Measurements from ENCODE around the gene CAMK2B.

CAMK2B gene

GRCh38 chr7:44307905-44308595 is 17.3 kb downstream of the CAMK2B start:
- DNase-seq, result no peak

DNA sequence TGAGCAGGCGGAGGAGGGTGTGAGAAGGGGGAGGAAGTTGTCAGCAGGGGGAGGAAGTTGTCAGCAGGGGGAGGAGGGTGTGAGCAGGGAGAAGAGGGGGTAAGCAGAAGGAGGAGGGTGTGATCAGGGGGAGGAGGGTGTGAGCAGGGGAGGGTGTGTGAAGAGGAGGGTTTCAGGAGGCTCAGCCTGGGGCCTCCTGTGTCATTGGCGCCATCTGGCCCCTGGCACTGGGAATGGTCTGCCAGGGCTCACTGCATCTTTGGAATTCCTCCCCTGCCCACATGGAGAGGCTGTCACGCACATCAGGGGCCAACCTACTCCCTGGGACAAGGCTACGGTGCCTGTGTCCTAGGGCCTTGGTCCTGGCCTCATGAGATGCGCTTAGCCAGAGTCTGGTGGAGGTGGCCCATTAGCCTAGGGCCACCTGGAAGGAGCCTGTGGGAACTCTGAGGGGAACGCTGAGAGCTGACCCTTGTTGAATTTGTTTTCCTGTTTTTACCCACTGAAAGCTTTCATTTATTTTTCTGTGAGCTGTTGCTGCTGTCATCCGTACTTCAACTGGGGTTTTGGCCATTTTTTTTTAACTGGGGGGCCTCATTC is 18.0 kb downstream of the CAMK2B start:
- no peak for DNase-seq

GRCh38 chr7:44306606-44307005 is 18.8 kb downstream of the CAMK2B start:
- DNase-seq, result no peak

DNA sequence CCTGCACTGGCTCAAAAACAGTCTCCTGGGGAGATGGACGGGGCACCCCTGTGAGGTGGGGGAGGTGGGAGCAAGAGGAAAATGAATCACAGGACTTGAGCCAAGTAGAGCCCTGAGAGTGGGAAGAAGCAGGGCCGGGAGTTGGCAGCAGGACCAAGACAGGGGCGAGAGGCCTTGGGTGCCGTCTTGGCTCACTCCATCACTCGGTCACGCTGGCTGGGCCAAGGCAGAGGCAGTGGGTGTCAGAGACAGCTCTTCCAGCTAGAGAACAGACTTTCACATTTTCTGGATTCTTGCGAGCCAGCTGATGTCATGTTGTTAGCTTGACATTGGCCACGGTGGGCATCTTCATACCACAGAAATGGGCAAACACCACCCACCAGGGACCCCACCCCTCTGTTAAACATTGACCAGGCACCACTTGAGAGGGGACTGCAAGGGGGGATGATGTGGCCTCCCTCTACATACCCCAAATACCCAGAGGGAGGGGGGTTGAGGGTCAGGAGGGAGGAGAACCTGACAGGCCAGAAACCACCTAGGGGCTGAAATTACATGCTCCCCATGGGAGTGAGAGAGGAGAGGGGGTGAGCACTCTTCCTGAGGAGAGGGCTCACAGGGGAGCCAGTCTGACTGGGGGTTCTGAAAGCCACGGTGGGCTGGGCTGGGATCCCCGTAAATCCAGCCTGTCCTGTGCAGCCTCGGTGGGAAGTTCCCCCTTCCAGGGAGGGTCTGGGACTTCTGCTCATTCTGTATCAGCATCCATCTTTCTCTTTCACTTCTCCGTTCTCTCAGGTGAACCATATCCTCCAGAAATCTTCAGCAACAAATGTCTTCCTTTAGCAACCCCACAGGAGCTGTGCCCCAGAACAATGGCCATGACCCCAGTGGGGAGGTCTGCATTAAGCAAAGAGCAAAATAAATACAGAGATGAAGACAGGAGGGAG is 19.6 kb downstream of the CAMK2B start:
- DNase-seq, result no peak

GRCh38 chr7:44294325-44295069 is 30.9 kb downstream of the CAMK2B start:
- no peak for DNase-seq

DNA sequence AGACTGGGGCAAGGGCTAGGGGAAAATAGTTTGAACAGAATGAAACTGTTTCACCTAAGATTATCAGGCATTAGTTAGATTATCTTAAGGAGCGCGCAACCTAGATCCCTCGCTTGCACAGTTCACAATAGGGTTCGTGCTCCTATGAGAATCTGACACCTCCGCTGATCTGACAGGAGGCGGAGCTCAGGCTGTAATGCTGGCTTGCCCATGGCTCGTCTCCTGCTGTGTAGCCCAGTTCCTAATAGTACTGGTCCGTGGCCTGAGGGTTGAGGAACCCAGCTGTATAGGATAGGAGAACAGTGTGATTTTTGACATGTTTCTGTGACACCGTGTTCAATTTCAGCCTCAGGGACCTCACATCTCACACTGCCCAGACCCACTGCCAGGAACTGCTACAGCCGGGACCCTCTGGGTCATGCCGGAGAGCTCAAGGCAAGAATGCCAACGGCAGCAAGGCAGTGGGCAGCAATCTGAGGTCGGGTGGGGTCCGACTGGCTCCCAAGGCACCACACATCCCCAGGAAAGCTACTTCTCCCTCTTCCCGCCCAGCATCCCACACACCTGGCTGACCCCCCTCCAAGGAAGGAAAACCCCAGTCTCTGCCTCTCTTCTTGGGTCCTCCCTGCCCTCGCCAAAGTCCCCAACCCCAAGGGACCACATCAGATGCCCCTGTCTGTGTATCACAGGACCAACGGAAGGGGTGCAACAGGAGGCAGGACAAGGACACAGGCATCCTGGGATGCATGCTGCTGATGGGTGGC is 31.7 kb downstream of the CAMK2B start:
- no peak for DNase-seq

GRCh38 chr7:44292876-44293560 is 32.4 kb downstream of the CAMK2B start:
- DNase-seq, result no peak

DNA sequence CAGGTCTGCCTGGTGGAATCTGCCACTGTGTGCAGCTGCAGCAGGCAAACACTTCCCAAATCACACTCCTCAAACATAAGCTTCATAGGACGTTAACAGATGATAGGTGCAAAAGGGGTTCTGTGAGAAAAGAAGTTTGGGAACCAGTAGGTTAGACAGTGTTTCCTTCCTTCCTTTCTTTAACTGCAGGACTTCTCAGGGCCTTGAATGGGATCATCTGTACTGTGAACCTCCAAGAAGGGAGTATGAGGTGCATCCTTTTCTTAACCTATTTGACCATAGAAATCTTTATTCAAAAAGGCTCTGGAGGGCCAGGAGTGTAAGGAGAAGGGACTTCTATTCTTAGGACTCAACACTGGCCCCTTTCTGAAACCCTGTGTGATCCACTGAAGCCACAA is 33.0 kb downstream of the CAMK2B start:
- DNase-seq, result no peak

DNA sequence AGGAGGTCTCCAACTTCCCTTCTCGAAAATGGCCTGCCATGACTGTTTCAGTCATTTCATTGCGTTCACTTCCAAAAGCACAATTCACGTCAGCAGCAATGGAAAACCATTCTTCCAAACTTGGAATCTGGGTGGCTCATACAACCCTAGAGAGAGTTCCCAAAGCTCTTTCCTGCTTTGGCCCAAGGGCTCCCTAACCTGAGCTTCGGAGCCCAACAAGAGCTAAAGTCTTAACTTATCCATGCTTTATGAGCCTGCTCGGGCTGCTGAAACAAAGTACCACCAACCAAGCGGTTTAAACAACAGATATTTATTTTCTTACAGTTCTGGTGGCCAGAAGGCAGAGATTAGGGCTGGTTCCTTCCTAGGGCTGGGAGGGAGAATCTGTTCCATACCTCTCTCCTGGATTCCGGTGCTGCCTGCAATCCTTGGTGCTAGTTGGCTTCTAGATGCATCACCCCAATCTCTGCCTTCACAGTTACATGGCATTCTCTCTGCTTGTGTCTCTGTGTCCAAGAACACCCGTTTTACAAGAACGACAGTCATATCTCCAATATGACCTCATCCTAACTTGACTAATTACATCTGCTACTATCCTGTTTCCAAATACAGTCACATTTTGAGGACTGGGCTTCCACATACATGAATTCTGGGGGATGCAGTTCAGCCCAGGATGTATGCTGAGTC is 33.5 kb downstream of the CAMK2B start:
- DNase-seq, result no peak

- DNase-seq, result no peak
These were observed 34.2 kb downstream of the CAMK2B start for GRCh38 chr7:44291066-44291732.

- DNase-seq, result no peak
These were observed 35.2 kb downstream of the CAMK2B start for GRCh38 chr7:44290252-44290620.

DNA sequence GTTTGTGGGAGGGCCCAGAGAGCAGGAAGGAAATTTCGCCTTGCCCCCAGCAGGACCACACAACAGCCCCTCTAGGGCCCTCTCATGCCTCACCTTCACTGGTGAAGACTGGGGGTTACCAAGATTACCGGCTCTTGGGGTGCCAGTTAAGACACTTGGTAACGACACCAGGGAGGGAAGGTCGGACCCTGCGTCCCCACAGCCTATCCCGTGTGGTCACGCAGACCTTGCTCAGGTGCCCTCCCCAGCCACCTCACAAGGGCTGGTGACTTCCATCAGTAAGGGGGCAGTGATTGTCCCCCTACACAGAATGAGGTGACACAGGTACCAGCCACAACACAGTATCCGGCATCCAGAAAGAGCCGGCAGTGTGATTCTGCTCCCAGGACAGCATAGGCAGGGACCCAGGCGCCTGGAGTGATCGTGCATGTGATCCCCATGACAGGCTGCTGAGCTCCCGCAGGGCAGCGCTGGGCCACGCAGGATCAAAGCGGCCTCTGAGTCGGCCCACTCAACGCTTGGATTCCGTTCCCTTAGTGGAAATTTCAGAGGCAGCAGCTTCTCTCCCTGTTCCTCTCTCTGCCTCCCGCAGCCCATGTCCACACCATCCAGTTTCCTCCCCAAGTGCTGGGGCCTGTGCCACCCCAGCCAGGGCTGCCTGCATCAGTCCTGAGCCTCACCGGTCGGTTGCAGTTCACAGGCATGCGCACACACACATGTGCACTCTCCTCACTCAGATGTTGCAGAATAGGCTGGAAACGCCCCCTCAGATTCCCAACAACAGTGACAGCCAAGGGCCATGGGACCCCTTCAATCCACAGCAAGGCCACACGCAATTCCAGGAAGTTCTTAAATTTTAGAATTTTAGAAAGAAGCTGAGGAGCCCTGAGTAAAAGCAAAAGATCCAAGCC is 35.8 kb downstream of the CAMK2B start:
- no peak for DNase-seq

GRCh38 chr7:44288811-44289340 is 36.5 kb downstream of the CAMK2B start:
- no peak for DNase-seq

DNA sequence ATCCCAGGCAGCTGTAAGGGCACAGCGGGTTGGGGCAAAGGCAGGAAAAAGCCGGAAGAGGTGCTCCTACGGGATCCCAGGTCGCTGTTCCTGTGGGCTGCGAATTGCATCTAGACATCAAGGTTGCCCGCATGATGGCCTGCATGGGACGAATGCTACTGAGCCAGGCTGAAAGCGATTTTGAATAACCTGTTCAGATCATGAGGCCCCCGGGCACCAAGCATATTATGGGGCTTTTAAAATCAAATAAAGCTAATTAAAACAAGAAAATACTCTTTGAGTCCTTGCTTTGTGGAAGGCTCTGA is 37.1 kb downstream of the CAMK2B start:
- DNase-seq, result no peak

DNA sequence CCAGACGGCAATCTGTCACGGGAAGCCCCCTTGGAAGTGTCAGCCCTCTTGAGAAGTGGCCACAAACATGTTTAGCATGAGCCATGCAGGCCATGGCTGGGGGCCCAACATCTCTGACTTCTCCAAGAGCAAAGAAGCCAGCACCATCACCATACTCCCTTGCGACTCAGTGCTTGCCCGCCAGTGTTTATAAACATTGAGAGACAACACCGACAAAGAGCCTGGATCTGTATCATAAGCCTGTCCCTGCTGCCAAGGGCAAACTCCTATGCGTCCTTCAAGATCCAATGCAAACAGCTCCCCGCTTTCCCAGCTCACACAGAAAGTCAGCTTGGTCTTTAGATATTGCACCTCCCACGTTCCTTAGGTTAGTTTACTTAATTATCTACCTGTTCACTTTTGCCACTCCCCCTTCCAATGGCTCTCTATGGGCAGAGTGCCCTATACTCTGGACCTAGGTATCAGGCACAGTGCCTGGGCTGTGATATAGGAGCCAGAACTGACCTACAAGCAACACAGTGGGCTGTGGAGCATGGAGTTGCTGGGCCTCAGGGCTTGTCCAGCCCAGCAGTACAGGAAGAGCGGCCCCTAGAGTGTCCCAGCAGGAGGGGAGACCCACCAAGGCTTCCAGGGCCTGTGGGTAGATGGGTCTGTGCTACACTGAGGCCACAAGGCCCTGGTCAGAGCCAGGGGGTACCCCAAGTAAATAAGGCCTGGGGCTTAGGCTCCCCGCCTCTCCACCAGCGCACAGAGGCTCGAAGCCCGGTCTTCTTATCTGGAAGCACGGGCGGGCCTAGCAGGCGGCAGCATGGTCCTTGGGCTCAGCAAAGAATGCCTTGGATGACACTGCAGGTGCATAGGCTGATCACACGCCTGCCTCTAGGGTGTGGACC is 37.7 kb downstream of the CAMK2B start:
- DNase-seq, result no peak

GRCh38 chr7:44286618-44287487 is 38.5 kb downstream of the CAMK2B start:
- no peak for DNase-seq

DNA sequence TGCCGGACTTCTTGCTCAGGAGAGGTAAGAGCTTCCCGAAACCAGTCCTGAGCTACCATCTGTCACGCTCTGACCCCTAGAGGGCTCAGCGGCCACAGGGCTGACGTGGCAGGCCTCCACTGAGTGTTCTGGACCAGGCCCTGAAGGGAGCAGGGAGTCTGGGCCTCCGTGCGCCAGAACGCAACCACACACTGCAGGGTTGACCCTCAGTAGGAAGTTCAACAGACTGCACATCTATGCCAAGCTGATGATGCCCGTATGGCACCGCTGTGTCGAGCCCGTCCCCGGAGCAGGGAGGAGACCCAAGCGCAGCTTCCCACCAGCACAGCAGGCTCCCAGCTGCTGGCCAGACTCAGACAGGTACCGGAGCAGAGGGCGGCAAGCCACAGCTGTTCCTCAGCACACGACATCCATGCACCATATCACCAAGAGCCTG is 39.2 kb downstream of the CAMK2B start:
- DNase-seq, result no peak
